GM19372 (cell line): Measurements from ENCODE around the gene EVC.
"Not testable (repeated sequence)": the region's sequence is repeated elsewhere in the genome, so short reads cannot be mapped to it uniquely, and the experiment has no call there.

Experiments used
- ATAC-seq: cut with Tn5 transposase; IDR thresholded peaks from one replicate; pipeline ENCODE4 v1.9.1; 2021; ENCODE audit warnings: mild to moderate bottlenecking, low read depth, moderate library complexity; ENCODE audit not compliant: unreplicated experiment

EVC gene

DNA sequence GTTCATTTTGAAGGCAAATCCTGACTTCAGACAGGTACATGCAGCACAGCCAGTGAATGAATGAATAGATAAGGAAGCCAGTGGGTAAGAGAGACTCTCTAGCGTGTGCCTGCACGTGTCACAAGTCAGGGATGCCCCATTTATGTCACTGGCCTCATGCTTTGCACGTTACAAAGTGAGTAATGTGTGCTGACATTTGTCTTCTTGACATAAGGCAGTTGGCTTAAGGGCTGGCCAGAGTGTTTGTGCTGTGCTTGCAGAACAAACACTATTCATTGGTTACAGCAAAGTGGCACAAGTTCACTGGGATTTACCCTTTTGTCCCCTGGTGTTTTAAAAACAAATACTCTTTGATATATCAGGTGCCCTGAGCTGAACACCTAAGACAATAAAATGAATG, 125.9 kb downstream of the EVC start:
- no peak for ATAC-seq

DNA sequence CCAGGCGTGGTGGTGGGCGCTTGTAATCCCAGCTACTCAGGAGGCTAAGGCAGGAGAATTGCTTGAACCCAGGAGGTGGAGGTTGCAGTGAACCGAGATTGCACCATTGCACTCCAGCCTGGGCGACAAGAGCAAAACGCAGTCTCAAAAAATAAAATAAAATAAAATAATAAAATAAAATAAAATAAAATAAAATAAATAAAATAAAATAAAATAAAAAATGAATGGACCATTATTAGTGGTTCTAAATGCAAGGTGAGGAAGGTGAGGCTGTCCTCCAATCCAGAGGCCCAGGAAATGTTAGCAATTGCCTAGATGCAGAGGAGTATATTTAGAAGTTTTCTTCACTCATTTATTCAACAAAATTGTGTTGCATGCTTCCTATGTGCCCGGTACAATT, 126.5 kb downstream of the EVC start:
- not testable (repeated sequence) for ATAC-seq

- ATAC-seq, result no peak
These were observed 128.3 kb downstream of the EVC start for GRCh38 chr4:5839332-5839731.

DNA sequence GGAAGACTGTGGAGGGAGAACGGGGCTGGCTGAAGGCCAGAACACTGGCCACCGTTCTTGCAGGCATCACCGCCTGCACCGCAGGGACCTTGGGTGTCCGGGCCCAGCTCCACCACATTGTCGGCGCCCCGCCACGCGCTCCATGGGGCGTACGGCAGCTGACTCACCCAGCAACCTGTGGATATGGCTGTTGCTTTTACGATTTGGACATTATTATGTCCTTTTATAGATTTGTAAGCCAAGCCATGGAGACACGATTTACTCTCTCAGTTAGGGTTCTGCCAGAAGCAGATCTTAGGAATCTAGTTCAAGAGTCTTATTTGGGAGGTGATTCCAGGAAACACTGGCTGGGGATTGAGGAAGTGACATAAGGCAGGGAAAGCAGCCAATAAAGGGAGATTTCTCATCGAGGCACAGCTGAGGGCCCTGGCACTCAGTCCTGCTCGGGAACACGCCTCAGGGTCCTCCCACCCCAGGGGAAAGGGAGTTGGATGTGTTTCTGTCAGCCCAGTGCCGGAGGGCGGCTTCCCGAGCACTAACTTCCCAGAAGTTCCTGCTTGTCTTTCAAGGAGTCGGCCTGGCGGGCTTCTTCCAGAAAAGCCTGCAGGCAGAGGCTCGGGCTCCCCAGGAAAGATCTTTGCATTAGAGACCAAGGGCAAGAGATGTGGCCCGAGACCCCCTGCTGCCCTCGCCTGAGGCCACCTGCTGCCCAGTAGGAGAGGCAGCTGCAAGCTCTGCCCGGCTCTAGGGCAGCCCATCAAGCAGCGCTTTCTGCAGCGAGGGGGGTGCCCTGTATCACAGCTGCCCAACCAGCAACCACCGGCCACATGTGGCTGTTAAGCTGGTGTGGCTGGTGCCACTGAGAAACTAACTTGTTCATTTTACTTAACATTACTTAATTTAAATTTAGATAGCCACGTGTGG, 129.0 kb downstream of the EVC start:
- no peak for ATAC-seq

DNA sequence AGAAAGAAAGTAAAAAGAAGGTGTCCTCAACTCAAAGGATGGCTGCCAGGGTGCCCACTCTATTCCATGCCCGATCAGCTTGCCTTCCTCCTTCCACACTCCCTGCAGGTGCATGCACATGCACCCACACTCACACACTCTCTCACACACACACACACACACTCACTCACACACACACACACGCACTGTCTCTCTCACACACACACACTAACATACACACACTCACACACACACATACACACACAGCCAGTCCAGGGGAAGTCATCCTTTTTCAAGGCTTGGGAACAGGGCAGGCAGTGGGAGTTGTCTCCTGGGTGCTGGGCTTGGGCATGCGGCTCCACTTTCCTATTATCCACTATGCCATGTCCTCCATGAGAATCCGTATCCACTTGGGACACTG, 131.5 kb downstream of the EVC start:
- ATAC-seq, result no peak

DNA sequence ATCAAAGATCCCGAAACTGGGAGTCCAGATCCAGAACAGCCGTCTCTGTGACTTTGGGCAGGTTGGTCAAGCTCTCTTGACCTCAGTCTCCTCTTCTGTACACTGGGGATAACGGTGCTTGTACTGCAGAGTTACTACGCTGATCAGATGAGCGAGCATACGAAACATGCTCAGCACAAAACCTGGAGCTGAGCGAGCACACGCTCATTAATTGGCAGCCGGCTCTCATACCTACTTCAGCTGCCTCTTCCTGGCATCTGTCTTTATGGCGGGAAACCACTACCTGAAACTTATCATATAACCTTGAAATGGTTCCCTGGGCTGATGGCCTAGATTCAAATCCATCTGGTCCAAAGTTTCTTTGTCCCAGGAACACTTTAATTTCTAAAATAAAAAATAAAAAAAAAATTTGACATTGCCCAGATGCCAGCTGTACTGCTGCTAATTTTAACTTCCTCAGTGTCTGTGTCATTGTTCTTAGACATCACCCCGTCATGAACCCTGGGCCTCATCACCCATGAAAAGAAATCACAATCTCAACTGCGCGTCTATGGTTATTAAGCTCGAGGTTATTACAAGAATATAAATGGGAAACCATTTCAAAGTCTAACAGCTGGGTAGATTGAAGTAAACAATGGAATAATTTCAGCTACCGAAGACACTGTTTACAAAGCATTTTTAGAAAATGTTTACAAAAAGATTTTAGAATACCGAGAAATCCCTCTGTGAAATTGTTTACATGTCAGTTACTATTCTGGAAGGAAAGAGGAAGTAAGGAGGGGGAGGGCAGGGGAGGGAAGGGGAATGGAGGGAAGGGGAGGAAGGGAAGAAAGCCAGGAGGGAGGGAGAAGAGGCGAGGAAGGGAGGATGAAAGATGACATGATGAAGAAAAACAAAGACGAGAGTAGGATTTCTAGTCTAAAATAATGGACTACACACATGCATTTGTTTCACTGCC, 132.9 kb downstream of the EVC start:
- no peak for ATAC-seq

GRCh38 chr4:5845035-5845905, 134.3 kb downstream of the EVC start:
- no peak for ATAC-seq

- ATAC-seq, result no peak
These were observed 140.8 kb downstream of the EVC start for GRCh38 chr4:5851637-5852301.

GRCh38 chr4:5852523-5853202, 141.7 kb downstream of the EVC start:
- no peak for ATAC-seq

- ATAC-seq, result no peak
These were observed 143.9 kb downstream of the EVC start for GRCh38 chr4:5854929-5855328.

DNA sequence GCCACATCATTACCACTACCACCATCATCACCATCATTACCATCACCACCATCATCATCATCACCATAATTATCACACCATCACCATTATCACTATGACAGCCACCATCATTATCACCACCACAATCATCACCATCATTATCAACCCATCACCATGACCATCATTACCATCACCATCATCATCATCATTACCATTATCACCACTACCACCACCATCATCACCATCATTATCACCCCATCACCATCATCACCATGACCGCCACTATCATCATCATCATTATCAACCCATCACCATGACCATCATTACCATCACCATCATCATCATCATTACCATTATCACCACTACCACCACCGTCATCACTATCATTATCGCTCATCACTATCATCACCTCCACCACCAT, 145.4 kb downstream of the EVC start:
- ATAC-seq, result not testable (repeated sequence)

GRCh38 chr4:5857199-5857598, 146.2 kb downstream of the EVC start:
- no peak for ATAC-seq

DNA sequence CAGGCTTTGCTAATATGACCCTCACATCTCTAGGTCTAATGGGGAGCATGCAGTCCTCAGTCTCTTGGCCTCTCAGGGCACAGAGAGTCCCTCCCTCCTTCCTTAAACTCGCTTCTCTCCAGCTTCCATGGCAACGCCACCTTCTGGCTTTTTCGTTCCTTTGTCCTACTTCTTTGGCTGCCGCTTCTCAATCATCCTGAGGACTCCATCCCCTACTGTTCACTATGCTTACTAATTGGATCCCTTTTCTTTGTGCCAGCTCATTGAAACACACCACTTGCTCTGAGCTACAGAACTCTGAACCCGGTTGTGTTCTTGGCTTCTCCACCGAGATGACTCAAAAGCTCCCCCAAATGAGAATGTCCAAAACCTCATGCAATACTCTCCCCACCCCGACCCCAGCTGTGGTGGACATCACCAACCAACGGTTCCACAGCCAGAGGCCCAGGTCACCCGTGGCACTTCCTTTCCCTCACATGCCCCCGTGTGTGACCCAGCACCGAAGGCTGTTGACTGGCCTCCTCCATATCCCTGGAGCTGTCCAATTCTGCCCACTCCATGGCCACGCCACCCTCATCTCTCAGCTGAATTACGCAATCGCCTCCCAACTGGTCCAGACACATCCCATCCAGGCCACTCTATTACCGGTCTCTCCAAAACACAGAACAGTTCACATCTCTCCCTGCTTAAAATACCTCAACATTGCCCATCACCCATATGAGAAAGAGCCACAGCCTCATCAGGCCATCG, 147.2 kb downstream of the EVC start:
- no peak for ATAC-seq

- no peak for ATAC-seq
These were observed 152.6 kb downstream of the EVC start for GRCh38 chr4:5863461-5864113.
